Measurements from ENCODE around the gene P2RX2. TPM values are rescaled to one million over a fixed set of nuclear protein-coding genes. Genes with fewer than 3 reads are reported as not detected.
"Not testable (repeated sequence)": the region's sequence is repeated elsewhere in the genome, so short reads cannot be mapped to it uniquely, and the experiment has no call there.

Gene P2RX2
- total RNA-seq, 1 donor from 2014 or later = not detected

GRCh38 chr12:132595183-132595582 lies 23.4 kb upstream of the P2RX2 start:
- no peak overlapping the region for H3K4me3 ChIP-seq (ENCODE audit: low read depth, low read length)
- no peak for DNase-seq (ENCODE audit: low read depth)
- TF ChIP-seq CTCF (IDR thresholded peaks at IDR 0.05; ENCODE audit: insufficient read depth, low read length, poor library complexity, severe bottlenecking) = no peak
- peaks cover 9% of the 10 kb centered on the region for H3K27me3 ChIP-seq (ENCODE audit: control insufficient read depth, insufficient read depth, low read length)
- no peaks in the 10 kb centered on the region for H3K36me3 ChIP-seq (ENCODE audit: control insufficient read depth, insufficient read depth, low read length)

- H3K36me3 ChIP-seq (ENCODE audit: control insufficient read depth, insufficient read depth, low read length) = no peaks in the 10 kb centered on the region
- no peak for TF ChIP-seq CTCF (IDR thresholded peaks at IDR 0.05; ENCODE audit: insufficient read depth, low read length, poor library complexity, severe bottlenecking)
- no peak overlapping the region for H3K4me3 ChIP-seq (ENCODE audit: low read depth, low read length)
- no peak for DNase-seq (ENCODE audit: low read depth)
- H3K27me3 ChIP-seq (ENCODE audit: control insufficient read depth, insufficient read depth, low read length) = peaks cover 12% of the 10 kb centered on the region
These were observed 22.6 kb upstream of the P2RX2 start for GRCh38 chr12:132596016-132596415.

GRCh38 chr12:132597333-132598316 lies 21.0 kb upstream of the P2RX2 start:
- DNase-seq (ENCODE audit: low read depth) = no peak

GRCh38 chr12:132599502-132599901 lies 19.1 kb upstream of the P2RX2 start:
- H3K36me3 ChIP-seq (ENCODE audit: control insufficient read depth, insufficient read depth, low read length); H3K4me3 ChIP-seq (ENCODE audit: low read depth, low read length); DNase-seq (ENCODE audit: low read depth): not testable (repeated sequence)
- peaks cover 33% of the 10 kb centered on the region for H3K27me3 ChIP-seq (ENCODE audit: control insufficient read depth, insufficient read depth, low read length)

More at GRCh38 chr12:132597333-132598316, 21.0 kb upstream of the P2RX2 start:
- TF ChIP-seq CTCF (IDR thresholded peaks at IDR 0.05; ENCODE audit: insufficient read depth, low read length, poor library complexity, severe bottlenecking) = no peak
- Histone ChIP-seq H3K27me3 (ENCODE audit: control insufficient read depth, insufficient read depth, low read length) (peaks cover 20% of the 10 kb centered on the region), H3K36me3 (ENCODE audit: control insufficient read depth, insufficient read depth, low read length) (no peaks in the 10 kb centered on the region), H3K4me3 (ENCODE audit: low read depth, low read length) (peak overlapping the region; percentile 26)

- H3K36me3 ChIP-seq (ENCODE audit: control insufficient read depth, insufficient read depth, low read length) = no peaks in the 10 kb centered on the region
- peak overlapping the region; percentile 29 for H3K4me3 ChIP-seq (ENCODE audit: low read depth, low read length)
- DNase-seq (ENCODE audit: low read depth) = no peak
- TF ChIP-seq CTCF (IDR thresholded peaks at IDR 0.05; ENCODE audit: insufficient read depth, low read length, poor library complexity, severe bottlenecking) = peak; percentile 92
- H3K27me3 ChIP-seq (ENCODE audit: control insufficient read depth, insufficient read depth, low read length) = peaks cover 40% of the 10 kb centered on the region
These were observed 18.2 kb upstream of the P2RX2 start for GRCh38 chr12:132600048-132601032.

Data from kidney epithelial cell (primary cell).